NT2/D1 (cell line): ENCODE results near the gene CHRNA9.

Source experiments
- SUZ12 ChIP-seq: IDR thresholded peaks from 2 replicates; pipeline ENCODE4 v1.6.1; 2011; ENCODE audit not compliant: insufficient read length, insufficient read depth; ENCODE audit errors: extremely low read depth
- YY1 ChIP-seq: IDR thresholded peaks from 2 replicates; pipeline ENCODE4 v1.6.1; 2011; ENCODE audit not compliant: insufficient read length, insufficient read depth
- ZNF274 ChIP-seq: IDR thresholded peaks from 2 replicates; pipeline ENCODE4 v1.6.1; 2011; ENCODE audit warnings: mild to moderate bottlenecking, low read depth, low read length

GRCh38 chr4:40325406-40326019 lies 9.6 kb upstream of the CHRNA9 start:
- TF ChIP-seq ZNF274 (no peak), SUZ12 (no peak), YY1 (no peak)
